ENCODE data around the gene OR2H2.

OR2H2 gene

DNA sequence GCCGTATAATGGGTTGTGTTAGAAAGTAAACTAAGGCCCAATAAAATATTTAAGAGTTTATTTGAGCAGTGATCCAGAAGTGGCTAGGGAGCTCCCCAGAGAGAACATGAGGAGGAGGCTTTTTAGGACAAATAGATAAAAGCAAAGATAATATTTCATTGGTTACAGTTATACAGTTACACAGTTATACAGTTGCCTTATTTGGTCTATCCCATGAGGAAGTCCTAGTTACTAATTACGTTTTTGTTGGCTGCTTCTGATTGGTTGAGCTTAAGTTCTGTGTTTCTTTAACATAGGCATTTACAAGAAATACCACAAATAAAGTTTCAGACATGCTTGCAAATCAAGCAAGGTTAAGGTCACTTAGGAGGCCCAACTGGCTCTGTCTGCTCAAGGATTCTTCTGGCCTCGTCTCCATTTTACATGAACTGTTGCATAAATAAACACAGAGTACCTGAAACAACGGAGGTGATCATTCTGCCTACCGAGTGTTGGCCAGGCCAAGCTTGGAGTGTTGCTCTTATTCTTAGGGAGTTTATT, 32.3 kb upstream of the OR2H2 start (continued):
- TF ChIP-seq, protein P1, sequence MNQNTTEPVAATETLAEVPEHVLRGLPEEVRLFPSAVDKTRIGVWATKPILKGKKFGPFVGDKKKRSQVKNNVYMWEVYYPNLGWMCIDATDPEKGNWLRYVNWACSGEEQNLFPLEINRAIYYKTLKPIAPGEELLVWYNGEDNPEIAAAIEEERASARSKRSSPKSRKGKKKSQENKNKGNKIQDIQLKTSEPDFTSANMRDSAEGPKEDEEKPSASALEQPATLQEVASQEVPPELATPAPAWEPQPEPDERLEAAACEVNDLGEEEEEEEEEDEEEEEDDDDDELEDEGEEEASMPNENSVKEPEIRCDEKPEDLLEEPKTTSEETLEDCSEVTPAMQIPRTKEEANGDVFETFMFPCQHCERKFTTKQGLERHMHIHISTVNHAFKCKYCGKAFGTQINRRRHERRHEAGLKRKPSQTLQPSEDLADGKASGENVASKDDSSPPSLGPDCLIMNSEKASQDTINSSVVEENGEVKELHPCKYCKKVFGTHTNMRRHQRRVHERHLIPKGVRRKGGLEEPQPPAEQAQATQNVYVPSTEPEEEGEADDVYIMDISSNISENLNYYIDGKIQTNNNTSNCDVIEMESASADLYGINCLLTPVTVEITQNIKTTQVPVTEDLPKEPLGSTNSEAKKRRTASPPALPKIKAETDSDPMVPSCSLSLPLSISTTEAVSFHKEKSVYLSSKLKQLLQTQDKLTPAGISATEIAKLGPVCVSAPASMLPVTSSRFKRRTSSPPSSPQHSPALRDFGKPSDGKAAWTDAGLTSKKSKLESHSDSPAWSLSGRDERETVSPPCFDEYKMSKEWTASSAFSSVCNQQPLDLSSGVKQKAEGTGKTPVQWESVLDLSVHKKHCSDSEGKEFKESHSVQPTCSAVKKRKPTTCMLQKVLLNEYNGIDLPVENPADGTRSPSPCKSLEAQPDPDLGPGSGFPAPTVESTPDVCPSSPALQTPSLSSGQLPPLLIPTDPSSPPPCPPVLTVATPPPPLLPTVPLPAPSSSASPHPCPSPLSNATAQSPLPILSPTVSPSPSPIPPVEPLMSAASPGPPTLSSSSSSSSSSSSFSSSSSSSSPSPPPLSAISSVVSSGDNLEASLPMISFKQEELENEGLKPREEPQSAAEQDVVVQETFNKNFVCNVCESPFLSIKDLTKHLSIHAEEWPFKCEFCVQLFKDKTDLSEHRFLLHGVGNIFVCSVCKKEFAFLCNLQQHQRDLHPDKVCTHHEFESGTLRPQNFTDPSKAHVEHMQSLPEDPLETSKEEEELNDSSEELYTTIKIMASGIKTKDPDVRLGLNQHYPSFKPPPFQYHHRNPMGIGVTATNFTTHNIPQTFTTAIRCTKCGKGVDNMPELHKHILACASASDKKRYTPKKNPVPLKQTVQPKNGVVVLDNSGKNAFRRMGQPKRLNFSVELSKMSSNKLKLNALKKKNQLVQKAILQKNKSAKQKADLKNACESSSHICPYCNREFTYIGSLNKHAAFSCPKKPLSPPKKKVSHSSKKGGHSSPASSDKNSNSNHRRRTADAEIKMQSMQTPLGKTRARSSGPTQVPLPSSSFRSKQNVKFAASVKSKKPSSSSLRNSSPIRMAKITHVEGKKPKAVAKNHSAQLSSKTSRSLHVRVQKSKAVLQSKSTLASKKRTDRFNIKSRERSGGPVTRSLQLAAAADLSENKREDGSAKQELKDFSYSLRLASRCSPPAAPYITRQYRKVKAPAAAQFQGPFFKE (tag by site-specific recombination; IDR thresholded peaks at IDR 0.05; ENCODE audit: borderline replicate concordance), result no peak
- no peak for TF ChIP-seq ZSCAN23 (tag by site-specific recombination; IDR thresholded peaks at IDR 0.05)
- TF ChIP-seq, protein P2, sequence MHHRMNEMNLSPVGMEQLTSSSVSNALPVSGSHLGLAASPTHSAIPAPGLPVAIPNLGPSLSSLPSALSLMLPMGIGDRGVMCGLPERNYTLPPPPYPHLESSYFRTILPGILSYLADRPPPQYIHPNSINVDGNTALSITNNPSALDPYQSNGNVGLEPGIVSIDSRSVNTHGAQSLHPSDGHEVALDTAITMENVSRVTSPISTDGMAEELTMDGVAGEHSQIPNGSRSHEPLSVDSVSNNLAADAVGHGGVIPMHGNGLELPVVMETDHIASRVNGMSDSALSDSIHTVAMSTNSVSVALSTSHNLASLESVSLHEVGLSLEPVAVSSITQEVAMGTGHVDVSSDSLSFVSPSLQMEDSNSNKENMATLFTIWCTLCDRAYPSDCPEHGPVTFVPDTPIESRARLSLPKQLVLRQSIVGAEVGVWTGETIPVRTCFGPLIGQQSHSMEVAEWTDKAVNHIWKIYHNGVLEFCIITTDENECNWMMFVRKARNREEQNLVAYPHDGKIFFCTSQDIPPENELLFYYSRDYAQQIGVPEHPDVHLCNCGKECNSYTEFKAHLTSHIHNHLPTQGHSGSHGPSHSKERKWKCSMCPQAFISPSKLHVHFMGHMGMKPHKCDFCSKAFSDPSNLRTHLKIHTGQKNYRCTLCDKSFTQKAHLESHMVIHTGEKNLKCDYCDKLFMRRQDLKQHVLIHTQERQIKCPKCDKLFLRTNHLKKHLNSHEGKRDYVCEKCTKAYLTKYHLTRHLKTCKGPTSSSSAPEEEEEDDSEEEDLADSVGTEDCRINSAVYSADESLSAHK (tag by site-specific recombination; IDR thresholded peaks at IDR 0.05), result no peak
- TF ChIP-seq, protein P3, sequence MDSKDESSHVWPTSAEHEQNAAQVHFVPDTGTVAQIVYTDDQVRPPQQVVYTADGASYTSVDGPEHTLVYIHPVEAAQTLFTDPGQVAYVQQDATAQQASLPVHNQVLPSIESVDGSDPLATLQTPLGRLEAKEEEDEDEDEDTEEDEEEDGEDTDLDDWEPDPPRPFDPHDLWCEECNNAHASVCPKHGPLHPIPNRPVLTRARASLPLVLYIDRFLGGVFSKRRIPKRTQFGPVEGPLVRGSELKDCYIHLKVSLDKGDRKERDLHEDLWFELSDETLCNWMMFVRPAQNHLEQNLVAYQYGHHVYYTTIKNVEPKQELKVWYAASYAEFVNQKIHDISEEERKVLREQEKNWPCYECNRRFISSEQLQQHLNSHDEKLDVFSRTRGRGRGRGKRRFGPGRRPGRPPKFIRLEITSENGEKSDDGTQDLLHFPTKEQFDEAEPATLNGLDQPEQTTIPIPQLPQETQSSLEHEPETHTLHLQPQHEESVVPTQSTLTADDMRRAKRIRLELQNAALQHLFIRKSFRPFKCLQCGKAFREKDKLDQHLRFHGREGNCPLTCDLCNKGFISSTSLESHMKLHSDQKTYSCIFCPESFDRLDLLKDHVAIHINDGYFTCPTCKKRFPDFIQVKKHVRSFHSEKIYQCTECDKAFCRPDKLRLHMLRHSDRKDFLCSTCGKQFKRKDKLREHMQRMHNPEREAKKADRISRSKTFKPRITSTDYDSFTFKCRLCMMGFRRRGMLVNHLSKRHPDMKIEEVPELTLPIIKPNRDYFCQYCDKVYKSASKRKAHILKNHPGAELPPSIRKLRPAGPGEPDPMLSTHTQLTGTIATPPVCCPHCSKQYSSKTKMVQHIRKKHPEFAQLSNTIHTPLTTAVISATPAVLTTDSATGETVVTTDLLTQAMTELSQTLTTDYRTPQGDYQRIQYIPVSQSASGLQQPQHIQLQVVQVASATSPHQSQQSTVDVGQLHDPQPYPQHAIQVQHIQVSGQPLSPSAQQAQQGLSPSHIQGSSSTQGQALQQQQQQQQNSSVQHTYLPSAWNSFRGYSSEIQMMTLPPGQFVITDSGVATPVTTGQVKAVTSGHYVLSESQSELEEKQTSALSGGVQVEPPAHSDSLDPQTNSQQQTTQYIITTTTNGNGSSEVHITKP (tag by site-specific recombination; IDR thresholded peaks at IDR 0.05), result peak; percentile 64; the same call in 1 of the 2 replicates
- no peak for TF ChIP-seq ZNF777 (tag by site-specific recombination; IDR thresholded peaks at IDR 0.05; ENCODE audit: borderline replicate concordance)
- no peak for TF ChIP-seq ZNF670 (tag by site-specific recombination; IDR thresholded peaks at IDR 0.05; ENCODE audit: low read depth)
- peak; percentile 59; the same call in 1 of the 2 replicates for TF ChIP-seq WT1 (tag by site-specific recombination; IDR thresholded peaks at IDR 0.05)
- no peak for TF ChIP-seq ZNF423 (tag by site-specific recombination; IDR thresholded peaks at IDR 0.05)
- TF ChIP-seq ZNF138 (tag by site-specific recombination; IDR thresholded peaks at IDR 0.05; ENCODE audit: borderline replicate concordance), result no peak
- TF ChIP-seq ZNF404 (tag by site-specific recombination; IDR thresholded peaks at IDR 0.05), result no peak
- TF ChIP-seq ZNF221 (tag by site-specific recombination; IDR thresholded peaks at IDR 0.05; ENCODE audit: borderline replicate concordance), result no peak
- no peak for TF ChIP-seq ZNF837 (tag by site-specific recombination; IDR thresholded peaks at IDR 0.05)
- no peak for TF ChIP-seq ZNF426 (tag by site-specific recombination; IDR thresholded peaks at IDR 0.05)
- TF ChIP-seq ZNF416 (tag by site-specific recombination; IDR thresholded peaks at IDR 0.05), result no peak
- no peak for TF ChIP-seq ZNF624 (tag by site-specific recombination; IDR thresholded peaks at IDR 0.05)
- TF ChIP-seq, protein P4, sequence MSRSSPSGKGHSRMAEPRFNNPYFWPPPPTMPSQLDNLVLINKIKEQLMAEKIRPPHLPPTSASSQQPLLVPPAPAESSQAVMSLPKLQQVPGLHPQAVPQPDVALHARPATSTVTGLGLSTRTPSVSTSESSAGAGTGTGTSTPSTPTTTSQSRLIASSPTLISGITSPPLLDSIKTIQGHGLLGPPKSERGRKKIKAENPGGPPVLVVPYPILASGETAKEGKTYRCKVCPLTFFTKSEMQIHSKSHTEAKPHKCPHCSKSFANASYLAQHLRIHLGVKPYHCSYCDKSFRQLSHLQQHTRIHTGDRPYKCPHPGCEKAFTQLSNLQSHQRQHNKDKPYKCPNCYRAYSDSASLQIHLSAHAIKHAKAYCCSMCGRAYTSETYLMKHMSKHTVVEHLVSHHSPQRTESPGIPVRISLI (tag by site-specific recombination; IDR thresholded peaks at IDR 0.05), result no peak
- no peak for TF ChIP-seq ZNF175 (tag by site-specific recombination; IDR thresholded peaks at IDR 0.05)
- no peak for TF ChIP-seq ZNF324 (tag by site-specific recombination; IDR thresholded peaks at IDR 0.05)
- no peak for TF ChIP-seq ZNF600 (tag by site-specific recombination; IDR thresholded peaks at IDR 0.05)
- no peak for TF ChIP-seq ZNF2 (tag by site-specific recombination; IDR thresholded peaks at IDR 0.05)
- TF ChIP-seq FEZF1 (tag by site-specific recombination; IDR thresholded peaks at IDR 0.05), result peak; percentile 52
- TF ChIP-seq SP2 (tag by site-specific recombination; IDR thresholded peaks at IDR 0.05), result peak; percentile 32
- TF ChIP-seq ZNF211 (tag by site-specific recombination; IDR thresholded peaks at IDR 0.05; ENCODE audit: low read depth), result no peak
- TF ChIP-seq ZNF140 (tag by site-specific recombination; IDR thresholded peaks at IDR 0.05), result no peak
- no peak for TF ChIP-seq SP7 (tag by site-specific recombination; IDR thresholded peaks at IDR 0.05)
- no peak for TF ChIP-seq ZNF146 (tag by site-specific recombination; IDR thresholded peaks at IDR 0.05)
- no peak for TF ChIP-seq ZNF501 (tag by site-specific recombination; IDR thresholded peaks at IDR 0.05)
- TF ChIP-seq ZBTB7A (tag by site-specific recombination; IDR thresholded peaks at IDR 0.05; ENCODE audit: low read depth), result no peak
- TF ChIP-seq HOXA7 (CRISPR knock-in tag; IDR thresholded peaks at IDR 0.05; ENCODE audit: borderline replicate concordance), result no peak
- no peak for TF ChIP-seq ZBTB48 (tag by site-specific recombination; IDR thresholded peaks at IDR 0.05)
